ENCODE data around the gene SNX5.

SNX5 gene

GRCh38 chr20:17940224-17940971, 28.2 kb downstream of the SNX5 start:
- no peak for DNase-seq (ENCODE audit: low spot score)

- no peak for DNase-seq (ENCODE audit: low spot score)
Observed at GRCh38 chr20:17939622-17940223, 28.9 kb downstream of the SNX5 start.

GRCh38 chr20:17938871-17939619, 29.5 kb downstream of the SNX5 start:
- peak; percentile 94 for DNase-seq (ENCODE audit: low spot score)

DNA sequence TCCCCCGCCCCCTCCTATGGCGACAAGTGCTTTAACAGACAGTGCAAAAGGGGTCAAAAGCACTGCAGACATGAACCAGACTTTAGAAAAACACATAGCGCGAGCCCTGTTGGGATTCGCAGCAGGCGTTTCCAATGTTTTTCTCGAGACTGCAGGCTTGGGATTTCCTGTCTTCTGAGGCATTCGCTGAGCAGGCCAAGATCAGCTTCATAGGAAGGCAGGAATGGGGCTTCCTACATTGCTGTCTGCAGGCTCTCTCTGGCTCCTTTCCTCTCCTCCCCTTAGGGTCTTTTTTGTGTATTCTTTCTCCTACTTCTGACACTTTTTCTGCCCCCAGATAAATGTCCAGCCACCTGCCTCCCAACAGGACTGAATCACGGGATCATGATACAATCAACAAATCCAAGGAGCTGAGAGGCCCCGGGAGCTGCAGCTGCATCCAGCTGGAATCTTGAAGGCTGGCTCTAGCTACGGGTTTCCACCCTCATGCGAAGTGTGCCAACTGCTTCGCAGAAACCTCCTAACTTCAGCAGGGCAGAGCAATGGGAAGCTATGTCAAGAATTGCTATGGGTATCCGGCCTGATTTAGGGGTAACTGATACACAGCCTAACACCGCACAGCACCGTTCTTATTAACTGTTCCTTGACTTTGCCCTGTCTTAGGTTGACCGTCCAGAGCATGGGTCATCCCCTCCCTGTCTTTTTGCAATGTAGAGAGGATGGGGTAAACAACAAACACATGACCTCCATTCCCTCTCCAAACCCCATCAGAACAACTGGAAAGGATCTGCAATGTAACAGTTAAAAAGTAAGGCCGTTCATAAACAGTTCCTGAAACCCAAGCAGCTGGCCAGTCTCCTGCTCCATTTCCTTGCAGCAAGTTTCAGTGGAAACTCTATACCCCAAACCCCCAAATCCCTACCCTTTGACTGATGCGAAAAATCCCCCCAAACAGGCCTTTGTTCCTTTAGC, 31.5 kb downstream of the SNX5 start:
- no peak for DNase-seq (ENCODE audit: low spot score)

- DNase-seq (ENCODE audit: low spot score), result no peak
Observed at GRCh38 chr20:17936286-17936760, 32.3 kb downstream of the SNX5 start.

DNA sequence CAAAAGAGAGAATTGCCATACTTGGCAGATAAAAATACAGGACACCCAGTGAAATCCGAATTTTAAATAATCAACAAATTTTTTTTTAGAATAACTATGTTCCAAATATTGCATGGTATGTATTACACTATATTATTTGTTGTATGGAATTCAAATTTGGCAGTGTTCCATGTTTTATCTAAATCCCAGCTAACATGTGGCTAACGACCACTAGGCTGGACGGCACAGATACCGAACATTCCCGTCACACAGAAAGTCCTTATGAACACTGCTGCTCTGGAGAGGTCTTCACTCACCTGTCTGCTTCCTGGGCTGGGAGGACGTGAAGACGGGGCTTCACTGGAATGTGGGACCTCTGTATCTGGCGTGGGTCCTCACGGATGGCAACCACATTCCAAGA, 32.8 kb downstream of the SNX5 start:
- no peak for DNase-seq (ENCODE audit: low spot score)

GRCh38 chr20:17935186-17935585, 33.4 kb downstream of the SNX5 start:
- no peak for DNase-seq (ENCODE audit: low spot score)

DNA sequence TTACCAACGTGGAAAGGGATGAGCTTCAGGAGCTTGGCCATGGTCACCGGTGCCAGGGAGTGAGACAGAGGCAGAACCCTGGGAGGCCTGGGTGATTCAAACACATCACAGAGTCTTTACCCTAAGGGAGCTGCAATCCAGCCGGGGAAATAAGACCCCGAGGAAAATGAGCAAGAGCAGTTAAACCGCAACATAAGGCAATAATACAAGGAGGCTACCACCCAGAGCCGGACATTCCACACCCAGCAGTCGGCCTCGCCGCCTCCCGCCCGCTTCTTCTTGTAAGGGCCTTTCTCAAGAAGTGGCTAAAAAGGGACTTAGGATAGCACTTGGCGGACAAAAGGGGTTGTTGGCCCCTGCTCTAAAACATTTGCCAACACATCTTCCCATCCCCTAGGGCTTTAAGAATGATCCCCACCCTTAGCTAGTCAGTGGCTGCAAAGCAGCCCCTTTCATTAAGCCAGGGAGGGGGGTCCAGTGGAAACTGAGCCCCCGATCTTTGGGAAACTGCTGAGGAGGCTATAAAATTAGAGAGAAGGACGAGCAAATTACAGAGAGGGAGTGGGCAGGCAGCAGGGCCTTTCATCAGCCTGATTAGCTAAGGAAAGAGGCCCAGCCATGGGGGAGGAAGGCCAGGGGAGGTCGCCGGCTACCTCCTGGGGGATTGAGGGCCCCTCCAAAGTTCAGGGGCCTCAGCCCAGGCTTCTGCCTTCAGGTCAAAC, 34.3 kb downstream of the SNX5 start:
- no peak for DNase-seq (ENCODE audit: low spot score)

- no peak for DNase-seq (ENCODE audit: low spot score)
Observed at GRCh38 chr20:17933711-17934110, 34.9 kb downstream of the SNX5 start.

- DNase-seq (ENCODE audit: low spot score), result no peak
Observed at GRCh38 chr20:17933121-17933520, 35.5 kb downstream of the SNX5 start.

GRCh38 chr20:17932396-17932795, 36.2 kb downstream of the SNX5 start:
- no peak for DNase-seq (ENCODE audit: low spot score)

DNA sequence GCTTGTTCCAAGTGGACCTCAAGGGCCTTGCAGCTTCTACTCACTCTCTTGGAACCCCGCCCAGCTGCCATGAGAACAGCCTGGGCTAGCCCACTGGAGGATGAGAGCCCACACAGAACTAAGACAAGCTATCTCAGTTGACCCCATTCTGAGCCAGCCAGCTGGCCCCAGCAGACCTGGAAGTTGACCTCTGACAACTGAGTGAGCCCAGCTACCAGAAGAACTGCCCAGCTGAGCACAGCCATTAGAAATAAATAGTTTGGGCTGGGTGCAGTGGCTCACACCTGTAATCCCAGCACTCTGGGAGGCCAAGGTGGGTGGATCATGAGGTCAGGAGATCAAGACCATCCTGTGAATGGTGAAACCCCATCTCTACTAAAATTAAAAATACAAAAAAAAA, 37.1 kb downstream of the SNX5 start:
- no peak for DNase-seq (ENCODE audit: low spot score)

DNA sequence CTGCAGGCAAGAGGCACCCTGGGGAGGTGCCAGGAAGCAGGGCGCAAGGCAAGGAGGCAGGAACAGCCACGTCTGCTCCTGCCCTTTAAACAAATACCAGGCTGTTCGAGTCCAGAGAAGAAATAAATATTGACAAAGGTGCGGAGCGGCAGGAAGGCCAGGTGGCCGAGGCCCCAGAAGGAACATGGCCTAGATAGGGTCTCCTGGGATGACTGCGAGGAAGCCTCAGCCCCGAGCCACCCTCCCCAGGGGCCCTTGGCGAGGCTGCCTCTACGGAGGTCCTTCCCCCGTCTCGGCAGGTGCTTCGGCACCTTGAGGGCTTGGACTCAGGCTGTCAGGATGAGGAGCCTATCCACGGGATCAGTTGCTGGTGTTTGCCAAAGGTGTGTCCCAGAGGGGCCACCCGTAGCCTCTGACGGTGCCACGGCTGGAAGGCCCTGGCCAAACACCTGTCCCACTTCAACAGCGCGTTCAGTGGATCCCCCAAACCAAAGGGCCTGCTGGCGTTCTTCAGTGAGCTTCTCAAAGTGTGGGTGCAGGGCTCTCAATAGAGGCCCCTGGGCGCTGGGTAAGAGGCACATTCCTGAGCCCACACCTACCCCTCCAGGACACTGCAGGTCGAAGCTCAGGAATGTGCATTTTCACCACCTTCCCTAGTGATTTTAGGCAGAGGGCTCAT, 39.8 kb downstream of the SNX5 start:
- no peak for DNase-seq (ENCODE audit: low spot score)

GRCh38 chr20:17928211-17928611, 40.4 kb downstream of the SNX5 start:
- no peak for DNase-seq (ENCODE audit: low spot score)

- DNase-seq (ENCODE audit: low spot score), result no peak
Observed at GRCh38 chr20:17925940-17926300, 42.7 kb downstream of the SNX5 start.

DNA sequence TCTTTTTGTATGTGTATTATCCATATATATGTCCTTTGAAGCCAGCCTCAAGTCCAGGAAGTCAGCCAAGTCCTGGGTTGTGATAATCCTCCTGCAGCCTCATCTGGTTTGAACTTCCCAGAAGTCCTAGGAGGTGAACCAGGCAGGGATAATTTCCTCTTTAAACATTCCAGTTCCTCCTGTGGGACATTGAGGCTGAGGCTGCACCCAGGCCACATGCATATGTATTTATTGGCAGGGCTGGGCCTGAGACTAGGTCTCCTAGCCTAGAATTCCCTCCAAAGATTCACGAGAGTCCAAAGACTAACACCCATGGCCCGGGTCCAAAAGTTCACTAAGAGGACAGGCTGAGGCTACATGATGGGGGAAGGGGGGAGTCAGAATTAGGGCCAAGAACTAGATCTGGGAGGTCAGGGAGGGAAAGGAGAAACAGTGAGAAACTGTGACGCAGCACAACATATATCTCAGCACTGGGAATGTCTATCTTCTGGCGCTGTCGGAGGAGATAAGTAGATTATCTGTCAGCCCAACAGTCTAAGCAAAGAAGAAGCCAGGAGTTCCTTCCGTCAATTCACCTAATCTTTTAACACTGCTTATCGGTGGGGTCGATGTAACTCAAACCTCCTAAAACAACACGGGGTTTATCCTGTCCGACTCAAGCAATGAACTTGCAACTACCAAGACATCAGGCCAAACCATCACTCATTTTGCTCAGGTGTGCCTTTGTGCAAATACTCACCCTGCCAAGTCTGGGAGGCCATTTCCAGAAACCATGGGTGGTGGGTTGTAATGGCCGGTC, 43.3 kb downstream of the SNX5 start:
- no peak for DNase-seq (ENCODE audit: low spot score)

GRCh38 chr20:17921774-17922173, 46.8 kb downstream of the SNX5 start:
- DNase-seq (ENCODE audit: low spot score), result no peak

- DNase-seq (ENCODE audit: low spot score), result no peak
Observed at GRCh38 chr20:17919149-17919548, 49.4 kb downstream of the SNX5 start.

DNA sequence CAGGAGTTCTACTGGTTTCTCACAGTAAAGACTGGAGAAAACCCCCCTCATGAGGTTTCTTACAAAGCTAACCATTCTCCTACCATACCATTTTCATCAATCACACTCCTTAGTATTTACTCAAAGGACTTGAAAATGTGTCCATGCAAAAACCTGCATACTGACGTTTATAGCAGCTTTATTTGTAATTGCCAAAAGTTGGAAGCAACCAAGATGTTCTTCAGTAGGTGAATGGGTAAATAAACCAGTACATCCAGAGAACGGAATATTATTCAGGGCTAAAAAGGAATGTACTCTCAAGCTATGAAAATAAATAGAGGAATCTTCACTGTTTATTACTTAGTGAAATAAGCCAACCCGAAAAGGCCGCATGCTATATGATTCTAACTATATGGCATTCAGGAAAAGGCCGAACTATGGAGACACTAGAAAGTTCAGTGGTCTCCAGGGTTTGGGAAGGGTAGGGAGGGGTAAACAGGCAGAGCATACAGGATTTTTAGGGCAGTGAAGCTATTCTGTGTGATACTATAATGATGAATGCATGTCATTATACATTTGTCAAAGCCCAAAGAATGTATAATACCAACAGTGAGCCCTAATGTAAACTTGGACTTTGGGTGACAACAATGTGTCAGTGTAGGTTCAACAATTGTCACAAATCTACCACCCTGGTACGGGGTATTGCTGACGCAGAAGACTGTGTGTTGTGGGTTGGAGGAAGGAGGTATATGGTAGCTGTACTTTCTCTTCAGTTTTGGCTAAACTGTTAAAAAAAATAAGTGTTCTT, 50.6 kb downstream of the SNX5 start:
- DNase-seq (ENCODE audit: low spot score), result no peak

All from HuH-7 (cell line).